C4-2B (cell line): ENCODE results near the gene DPPA5.

Experiments
- CTCF ChIP-seq: fragments of 450-650 bp; conservative IDR thresholded peaks from 2 replicates; pipeline ENCODE4 v1.5.1; 2017; ENCODE audit warnings: mild to moderate bottlenecking
- ZFX ChIP-seq: fragments of 450-650 bp; IDR thresholded peaks from 2 replicates; pipeline ENCODE4 v1.6.1; 2017

- TF ChIP-seq CTCF = no peak
- TF ChIP-seq ZFX = no peak
Measured at GRCh38 chr6:73349311-73349710, 4.8 kb downstream of the DPPA5 start.
